ENCODE measurements around the gene PAIP1.

The PAIP1 gene

GRCh38 chr5:43484106-43484849 is 72.6 kb downstream of the PAIP1 start:
- TF ChIP-seq TAF1 (IDR thresholded peaks at IDR 0.05; ENCODE audit: low read depth) (no peak; the same call in 1 of the 2 replicates), RAD21 (IDR thresholded peaks at IDR 0.05; ENCODE audit: low read depth) (peak; percentile 70), MAX (IDR thresholded peaks at IDR 0.05) (peak; percentile 17)

GRCh38 chr5:43483298-43484105 is 73.4 kb downstream of the PAIP1 start, which contains the start of gene TMEM267:
TSS of gene TMEM267 (minus strand) at chr5:43483865. CDS start at chr5:43453969, 29,896 bp downstream.
- TF ChIP-seq MAX (IDR thresholded peaks at IDR 0.05): 0 out of 2 replicates have a peak, but pooled peaks have one; percentile 23
- TF ChIP-seq EP300 (IDR thresholded peaks at IDR 0.05; ENCODE audit: borderline replicate concordance): no peak
- peak; percentile 72 for TF ChIP-seq CEBPB (IDR thresholded peaks at IDR 0.05)
- TF ChIP-seq EGR1 (IDR thresholded peaks at IDR 0.05): peak; percentile 51
- TF ChIP-seq REST (IDR thresholded peaks at IDR 0.05; ENCODE audit: low read depth): no peak; the same call in 1 of the 2 replicates
- peak; percentile 38; the same call in 1 of the 2 replicates for TF ChIP-seq CREB1 (IDR thresholded peaks at IDR 0.05; ENCODE audit: low read depth)
- TF ChIP-seq YY1 (IDR thresholded peaks at IDR 0.05; ENCODE audit: low read depth): peak; percentile 55; the same call in 1 of the 2 replicates
- no peak; the same call in 1 of the 2 replicates for TF ChIP-seq TEAD4 (IDR thresholded peaks at IDR 0.05)
- TF ChIP-seq TAF1 (IDR thresholded peaks at IDR 0.05; ENCODE audit: low read depth): peak; percentile 95
- TF ChIP-seq TCF12 (IDR thresholded peaks at IDR 0.05; ENCODE audit: low read depth): no peak; the same call in 1 of the 2 replicates
- TF ChIP-seq ZBTB7A (IDR thresholded peaks at IDR 0.05; ENCODE audit: low read depth): peak; percentile 78

GRCh38 chr5:43482490-43483297 is 74.2 kb downstream of the PAIP1 start:
- no peak for TF ChIP-seq USF1 (IDR thresholded peaks at IDR 0.05)
- no peak for TF ChIP-seq MAX (IDR thresholded peaks at IDR 0.05)
- no peak for TF ChIP-seq TEAD4 (IDR thresholded peaks at IDR 0.05)
- TF ChIP-seq REST (IDR thresholded peaks at IDR 0.05; ENCODE audit: low read depth): no peak
- TF ChIP-seq RAD21 (IDR thresholded peaks at IDR 0.05; ENCODE audit: low read depth): no peak
- TF ChIP-seq TCF12 (IDR thresholded peaks at IDR 0.05; ENCODE audit: low read depth): no peak
- TF ChIP-seq FOXM1 (IDR thresholded peaks at IDR 0.05; ENCODE audit: borderline replicate concordance, low read depth): no peak
- no peak for TF ChIP-seq CREB1 (IDR thresholded peaks at IDR 0.05; ENCODE audit: low read depth)

Measured in Ishikawa (cell line).